GM23338 (cell line): ENCODE results near the gene RNU6-8. TPM values are rescaled to one million over a fixed set of nuclear protein-coding genes. Genes with fewer than 3 reads are reported as not detected.

Source experiments
- ATAC-seq: fragments of 200-7000 bp; cut with Tn5 transposase; 3 replicates; pipeline ENCODE4 v1.9.1; 2020
- DNase-seq: peaks from one replicate; pipeline ENCODE4 v3.0.0-alpha.2; 2015; ENCODE audit warnings: low spot score
- H2AFZ ChIP-seq: fragments of 200-600 bp; sonication (generic); 2 replicates; pipeline ENCODE4 v1.8.0; 2016; ENCODE audit warnings: antibody characterized with exemption, mild to moderate bottlenecking, moderate library complexity
- H3F3A ChIP-seq: fragments of 200-600 bp; sonication (generic); replicated peaks from 2 replicates; pipeline ENCODE4 v1.8.0; 2017; ENCODE audit warnings: antibody characterized with exemption, mixed run types, low read depth
- H3K27ac ChIP-seq: fragments of 200-600 bp; sonication (generic); 2 replicates; pipeline ENCODE4 v1.6.1; 2016; ENCODE audit warnings: low read depth
- H3K27me3 ChIP-seq: fragments of 200-600 bp; sonication (generic); 2 replicates; pipeline ENCODE4 v1.8.0; 2016; ENCODE audit warnings: mild to moderate bottlenecking, mixed run types, moderate library complexity; ENCODE audit not compliant: insufficient read depth
- H3K36me3 ChIP-seq: fragments of 200-600 bp; sonication (generic); 2 replicates; pipeline ENCODE4 v1.8.0; 2016; ENCODE audit warnings: mild to moderate bottlenecking; ENCODE audit not compliant: insufficient read depth
- H3K4me1 ChIP-seq: fragments of 200-600 bp; sonication (generic); 2 replicates; pipeline ENCODE4 v1.8.0; 2016; ENCODE audit warnings: mild to moderate bottlenecking, moderate library complexity; ENCODE audit not compliant: insufficient read depth
- H3K4me2 ChIP-seq: fragments of 200-600 bp; sonication (generic); 2 replicates; pipeline ENCODE4 v1.7.1; 2017; ENCODE audit warnings: mixed run types
- H3K4me3 ChIP-seq: fragments of 200-600 bp; sonication (generic); 2 replicates; pipeline ENCODE4 v1.6.1; 2016; ENCODE audit warnings: mixed run types
- H3K79me2 ChIP-seq: fragments of 200-600 bp; sonication (generic); replicated peaks from 2 replicates; pipeline ENCODE4 v1.8.0; 2017; ENCODE audit warnings: mild to moderate bottlenecking; ENCODE audit not compliant: insufficient read depth
- H3K9me2 ChIP-seq: fragments of 200-600 bp; sonication (generic); 2 replicates; pipeline ENCODE4 v1.8.0; 2017; ENCODE audit not compliant: insufficient read depth
- H4K20me1 ChIP-seq: fragments of 200-600 bp; sonication (generic); replicated peaks from 2 replicates; pipeline ENCODE4 v1.8.0; 2017; ENCODE audit warnings: mild to moderate bottlenecking; ENCODE audit not compliant: insufficient read depth
- H3K27ac Mint-ChIP-seq: 2 replicates; pipeline ENCODE4 v1.8.0; 2020; ENCODE audit warnings: inconsistent platforms, mild to moderate bottlenecking, moderate library complexity, mixed read lengths
- H3K27me3 Mint-ChIP-seq: 3 replicates; pipeline ENCODE4 v1.8.0; 2022; ENCODE audit warnings: low read depth, mild to moderate bottlenecking, moderate library complexity, mixed read lengths, inconsistent platforms; ENCODE audit not compliant: insufficient read depth, poor library complexity
- H3K36me3 Mint-ChIP-seq: 3 replicates; pipeline ENCODE4 v1.8.0; 2021; ENCODE audit warnings: low read depth, mild to moderate bottlenecking, inconsistent platforms, moderate library complexity, mixed read lengths
- H3K4me1 Mint-ChIP-seq: 3 replicates; pipeline ENCODE4 v1.8.0; 2020; ENCODE audit warnings: mild to moderate bottlenecking, inconsistent platforms, mixed read lengths
- H3K4me3 Mint-ChIP-seq: 3 replicates; pipeline ENCODE4 v1.8.0; 2021; ENCODE audit warnings: moderate library complexity, mild to moderate bottlenecking, inconsistent platforms, mixed read lengths
- H3K9me3 Mint-ChIP-seq: 3 replicates; pipeline ENCODE4 v1.8.0; 2020; ENCODE audit warnings: moderate library complexity, mild to moderate bottlenecking, inconsistent platforms, mixed read lengths
- NANOG ChIP-seq: IDR thresholded peaks from 2 replicates; pipeline ENCODE4 v1.6.1; 2016; ENCODE audit warnings: antibody characterized with exemption, borderline replicate concordance
- STAT1 ChIP-seq: IDR thresholded peaks from one replicate; pipeline ENCODE4 v1.6.1; 2016; ENCODE audit warnings: antibody characterized with exemption; ENCODE audit not compliant: unreplicated experiment
- ZNF114 ChIP-seq: fragments of 250-450 bp; sonication (Bioruptor Pico); IDR thresholded peaks from 2 replicates; pipeline ENCODE4 v1.5.0; 2020; ENCODE audit warnings: mild to moderate bottlenecking, moderate library complexity
- ZNF331 ChIP-seq: fragments of 250-450 bp; sonication (Bioruptor Pico); IDR thresholded peaks from 2 replicates; pipeline ENCODE4 v1.5.0; 2020; ENCODE audit warnings: low read depth, mild to moderate bottlenecking, moderate library complexity
- ZNF462 ChIP-seq: fragments of 250-450 bp; sonication (Bioruptor Pico); IDR thresholded peaks from 2 replicates; pipeline ENCODE4 v1.5.0; 2020; ENCODE audit warnings: mild to moderate bottlenecking, moderate library complexity
- polyA plus RNA-seq: library from polyadenylated mRNA; unstranded; fragments of >200 nt; fragmentation: Nextera tagmentation; extraction: Ambion mirVana; gene quantifications from 2 replicates; pipeline ENCODE4 v1.2.1, GENCODE V29; 2016
- total RNA-seq: library from RNA; depleted of rRNA; stranded (reverse); fragments of >200 nt; shearing (Covaris generic); gene quantifications from 2 replicates; pipeline ENCODE4 v1.2.3, GENCODE V29; 2014
- TF ChIP-seq, protein P1 (sequence below): IDR thresholded peaks from one replicate; pipeline ENCODE4 v1.6.1; 2018; ENCODE audit warnings: antibody characterized with exemption; ENCODE audit not compliant: unreplicated experiment
- TF ChIP-seq, protein P2 (sequence below), 2 experiments: fragments of 200-600 bp in 1 of 2; sonication (generic) in 1 of 2; conservative IDR thresholded peaks; 2 replicates each; pipeline versions ENCODE4 v1.5.1 to v1.6.1; 2016 to 2017; ENCODE audit warnings: antibody characterized with exemption in 2 of 2, low read depth in 2 of 2, mild to moderate bottlenecking in 2 of 2, moderate library complexity in 1 of 2

The RNU6-8 gene
- total and polyA plus RNA-seq, 2 experiments from 2014 or later, result 39.1 TPM; not detected in 1

GRCh38 chr14:32190673-32191072 lies 12.4 kb downstream of the RNU6-8 start (continued):
- no peak for TF ChIP-seq ZNF462 (CRISPR knock-in tag)

GRCh38 chr14:32189811-32190210 lies 13.3 kb downstream of the RNU6-8 start:
- DNase-seq (no peak), ATAC-seq (no peak)
- Histone ChIP-seq H3K36me3 (no peaks in the 10 kb centered on the region; the same call in none of the 2 replicates), H3K79me2 (no peaks in the 10 kb centered on the region), H3K27me3 (no peaks in the 10 kb centered on the region), H3K4me1 (no peaks in the 10 kb centered on the region), H3K27ac (no peak overlapping the region), H2AFZ (no peak overlapping the region), H3K9me2 (0 out of 2 replicates have a peak, but pooled peaks cover 3% of the 10 kb centered on the region), H3K4me3 (no peak overlapping the region), H3K4me2 (no peak overlapping the region), H4K20me1 (no peaks in the 10 kb centered on the region), H3F3A (no peaks in the 10 kb centered on the region)
- no peaks in the 10 kb centered on the region for H3K4me1 Mint-ChIP-seq
- no peak overlapping the region for H3K27ac Mint-ChIP-seq
- 0 out of 3 replicates have a peak, but pooled peaks cover 3% of the 10 kb centered on the region for H3K36me3 Mint-ChIP-seq
- no peaks in the 10 kb centered on the region for H3K27me3 Mint-ChIP-seq
- H3K4me3 Mint-ChIP-seq, result no peak overlapping the region
- H3K9me3 Mint-ChIP-seq, result peaks cover 14% of the 10 kb centered on the region
- TF ChIP-seq, protein P1, sequence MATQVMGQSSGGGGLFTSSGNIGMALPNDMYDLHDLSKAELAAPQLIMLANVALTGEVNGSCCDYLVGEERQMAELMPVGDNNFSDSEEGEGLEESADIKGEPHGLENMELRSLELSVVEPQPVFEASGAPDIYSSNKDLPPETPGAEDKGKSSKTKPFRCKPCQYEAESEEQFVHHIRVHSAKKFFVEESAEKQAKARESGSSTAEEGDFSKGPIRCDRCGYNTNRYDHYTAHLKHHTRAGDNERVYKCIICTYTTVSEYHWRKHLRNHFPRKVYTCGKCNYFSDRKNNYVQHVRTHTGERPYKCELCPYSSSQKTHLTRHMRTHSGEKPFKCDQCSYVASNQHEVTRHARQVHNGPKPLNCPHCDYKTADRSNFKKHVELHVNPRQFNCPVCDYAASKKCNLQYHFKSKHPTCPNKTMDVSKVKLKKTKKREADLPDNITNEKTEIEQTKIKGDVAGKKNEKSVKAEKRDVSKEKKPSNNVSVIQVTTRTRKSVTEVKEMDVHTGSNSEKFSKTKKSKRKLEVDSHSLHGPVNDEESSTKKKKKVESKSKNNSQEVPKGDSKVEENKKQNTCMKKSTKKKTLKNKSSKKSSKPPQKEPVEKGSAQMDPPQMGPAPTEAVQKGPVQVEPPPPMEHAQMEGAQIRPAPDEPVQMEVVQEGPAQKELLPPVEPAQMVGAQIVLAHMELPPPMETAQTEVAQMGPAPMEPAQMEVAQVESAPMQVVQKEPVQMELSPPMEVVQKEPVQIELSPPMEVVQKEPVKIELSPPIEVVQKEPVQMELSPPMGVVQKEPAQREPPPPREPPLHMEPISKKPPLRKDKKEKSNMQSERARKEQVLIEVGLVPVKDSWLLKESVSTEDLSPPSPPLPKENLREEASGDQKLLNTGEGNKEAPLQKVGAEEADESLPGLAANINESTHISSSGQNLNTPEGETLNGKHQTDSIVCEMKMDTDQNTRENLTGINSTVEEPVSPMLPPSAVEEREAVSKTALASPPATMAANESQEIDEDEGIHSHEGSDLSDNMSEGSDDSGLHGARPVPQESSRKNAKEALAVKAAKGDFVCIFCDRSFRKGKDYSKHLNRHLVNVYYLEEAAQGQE, result no peak
- TF ChIP-seq, protein P2, sequence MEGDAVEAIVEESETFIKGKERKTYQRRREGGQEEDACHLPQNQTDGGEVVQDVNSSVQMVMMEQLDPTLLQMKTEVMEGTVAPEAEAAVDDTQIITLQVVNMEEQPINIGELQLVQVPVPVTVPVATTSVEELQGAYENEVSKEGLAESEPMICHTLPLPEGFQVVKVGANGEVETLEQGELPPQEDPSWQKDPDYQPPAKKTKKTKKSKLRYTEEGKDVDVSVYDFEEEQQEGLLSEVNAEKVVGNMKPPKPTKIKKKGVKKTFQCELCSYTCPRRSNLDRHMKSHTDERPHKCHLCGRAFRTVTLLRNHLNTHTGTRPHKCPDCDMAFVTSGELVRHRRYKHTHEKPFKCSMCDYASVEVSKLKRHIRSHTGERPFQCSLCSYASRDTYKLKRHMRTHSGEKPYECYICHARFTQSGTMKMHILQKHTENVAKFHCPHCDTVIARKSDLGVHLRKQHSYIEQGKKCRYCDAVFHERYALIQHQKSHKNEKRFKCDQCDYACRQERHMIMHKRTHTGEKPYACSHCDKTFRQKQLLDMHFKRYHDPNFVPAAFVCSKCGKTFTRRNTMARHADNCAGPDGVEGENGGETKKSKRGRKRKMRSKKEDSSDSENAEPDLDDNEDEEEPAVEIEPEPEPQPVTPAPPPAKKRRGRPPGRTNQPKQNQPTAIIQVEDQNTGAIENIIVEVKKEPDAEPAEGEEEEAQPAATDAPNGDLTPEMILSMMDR (conservative IDR thresholded peaks at IDR 0.05; ENCODE audit: low read depth in 2 of 2), result no peak
- TF ChIP-seq ZNF331 (CRISPR knock-in tag) (no peak), ZNF114 (no peak), STAT1 (no peak), NANOG (no peak)
